Measurements from ENCODE around the gene PRKN. TPM values are rescaled to one million over a fixed set of nuclear protein-coding genes. Genes with fewer than 3 reads are reported as not detected.
A peak's percentile ranks its signal among the peaks of the same experiment; 100 is the strongest.

PRKN gene
- total RNA-seq, 4 donors from 2014 or later, result 4.5 to 12.3 (median 9.0) TPM

GRCh38 chr6:161418463-161418945 is 1309.1 kb downstream of the PRKN start:
- Histone ChIP-seq H3K27me3 (no peaks in the 10 kb centered on the region), H3K27ac (no peak overlapping the region), H3K9me3 (no peaks in the 10 kb centered on the region), H3K36me3 (no peaks in the 10 kb centered on the region), H3K4me3 (no peak overlapping the region), H3K4me1 (peaks cover 0 to 2% (median 0%) of the 10 kb centered on the region in 4 donors)
- TF ChIP-seq EP300 (IDR thresholded peaks at IDR 0.05; ENCODE audit: low read depth) (no peak), CTCF (IDR thresholded peaks at IDR 0.05) (peak; percentile 52 to 67 (median 63)), POLR2A (IDR thresholded peaks at IDR 0.05) (no peak), POLR2AphosphoS5 (IDR thresholded peaks at IDR 0.05) (no peak)
- intact Hi-C loops (cut with DNase I; ENCODE audit: low total_unique reads) (loop anchor here (5.0 to 10.0 kb wide), 2 partner anchors 276 to 1544 kb away; no protein-coding TSS in a partner anchor), in situ Hi-C loops (cut with MboI; ENCODE audit: low pct_ligation_motif_present in 1 of 4, low pct_unique_long_range_greater_than_20kb in 1 of 4, low sequenced_read_pairs in 3 of 4) (loop anchor here in 2 of 4 donors (25.0 kb wide), 2 partner anchors 269 to 1319 kb away; partner anchors contain the start of genes PACRG (in 1 of the 2) and PRKN (in 1 of the 2))
- WGBS, 2 donors (ENCODE audit: low coverage in 1 of 2), result 10 to 19% methylated on average over 5 to 7 of the region's 7 CpGs
- DNase-seq, result peak; percentile 12

- Histone ChIP-seq H3K9me3 (no peaks in the 10 kb centered on the region), H3K27ac (peak overlapping the region in 1 of 4 donors; percentile 28), H3K4me3 (no peak overlapping the region), H3K4me1 (peaks cover 0 to 2% (median 0%) of the 10 kb centered on the region in 4 donors), H3K36me3 (no peaks in the 10 kb centered on the region), H3K27me3 (no peaks in the 10 kb centered on the region)
- intact Hi-C loops (cut with DNase I; ENCODE audit: low total_unique reads), result loop anchor here (5.0 to 10.0 kb wide), 2 partner anchors 277 to 1544 kb away; no protein-coding TSS in a partner anchor
- in situ Hi-C loops (cut with MboI; ENCODE audit: low pct_ligation_motif_present in 1 of 4, low pct_unique_long_range_greater_than_20kb in 1 of 4, low sequenced_read_pairs in 3 of 4), result loop anchor here in 2 of 4 donors (25.0 kb wide), 2 partner anchors 269 to 1319 kb away; partner anchors contain the start of genes PACRG (in 1 of the 2) and PRKN (in 1 of the 2)
- TF ChIP-seq POLR2A (IDR thresholded peaks at IDR 0.05), result no peak
- TF ChIP-seq CTCF (IDR thresholded peaks at IDR 0.05), result no peak
- TF ChIP-seq EP300 (IDR thresholded peaks at IDR 0.05; ENCODE audit: low read depth), result no peak
- no peak for TF ChIP-seq POLR2AphosphoS5 (IDR thresholded peaks at IDR 0.05)
- DNase-seq, result no peak
- 34 to 38% methylated on average over 3 to 8 of the region's 8 CpGs for WGBS, 2 donors (ENCODE audit: low coverage in 1 of 2)
Measured at GRCh38 chr6:161417717-161418462, 1309.7 kb downstream of the PRKN start.

DNA sequence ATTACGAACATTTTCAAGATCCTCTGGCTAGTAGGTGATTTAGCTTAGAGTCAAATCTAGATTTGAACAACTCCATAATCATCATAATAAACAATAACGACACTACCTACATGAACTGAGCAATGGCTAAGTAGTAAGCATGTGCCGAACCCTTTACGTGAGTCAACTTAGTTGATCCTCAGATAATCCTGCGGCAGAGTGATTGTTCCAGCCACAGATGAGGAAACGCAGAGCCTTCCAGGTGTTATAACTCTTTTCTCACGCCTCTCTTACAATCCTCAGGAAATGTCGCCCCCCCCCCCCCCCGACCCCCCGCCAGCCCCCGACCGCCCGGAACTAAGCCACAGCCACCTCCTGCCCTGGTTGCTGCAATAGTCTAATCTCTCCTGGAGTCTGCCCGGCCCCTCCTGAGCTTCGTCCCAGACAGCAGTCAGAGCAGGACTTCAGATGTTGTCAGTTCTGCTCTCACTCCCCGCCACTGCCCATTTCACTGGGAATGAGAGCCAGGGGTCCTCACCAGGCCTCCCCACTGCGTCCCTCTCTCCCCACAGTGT is 1312.2 kb downstream of the PRKN start:
- in situ Hi-C loops (cut with MboI; ENCODE audit: low pct_ligation_motif_present in 1 of 4, low pct_unique_long_range_greater_than_20kb in 1 of 4, low sequenced_read_pairs in 3 of 4), result loop anchor here in 2 of 4 donors (25.0 kb wide), 2 partner anchors 272 to 1322 kb away; partner anchors contain the start of genes PACRG (in 1 of the 2) and PRKN (in 1 of the 2)
- H3K9me3 ChIP-seq, result no peaks in the 10 kb centered on the region
- peaks cover 0 to 2% (median 0%) of the 10 kb centered on the region in 4 donors for H3K4me1 ChIP-seq
- H3K27me3 ChIP-seq, result no peaks in the 10 kb centered on the region
- no peak for DNase-seq
- intact Hi-C loops (cut with DNase I; ENCODE audit: low total_unique reads), result loop anchor here (5.0 to 10.0 kb wide), 2 partner anchors 279 to 1547 kb away; no protein-coding TSS in a partner anchor
- 67 to 78% methylated on average over 2 to 16 of the region's 17 CpGs for WGBS, 2 donors (ENCODE audit: low coverage in 1 of 2)
- TF ChIP-seq POLR2AphosphoS5 (IDR thresholded peaks at IDR 0.05) (no peak), POLR2A (IDR thresholded peaks at IDR 0.05) (no peak), EP300 (IDR thresholded peaks at IDR 0.05; ENCODE audit: low read depth) (no peak), CTCF (IDR thresholded peaks at IDR 0.05) (no peak)
- no peak overlapping the region for H3K27ac ChIP-seq
- no peak overlapping the region for H3K4me3 ChIP-seq
- no peaks in the 10 kb centered on the region for H3K36me3 ChIP-seq

DNA sequence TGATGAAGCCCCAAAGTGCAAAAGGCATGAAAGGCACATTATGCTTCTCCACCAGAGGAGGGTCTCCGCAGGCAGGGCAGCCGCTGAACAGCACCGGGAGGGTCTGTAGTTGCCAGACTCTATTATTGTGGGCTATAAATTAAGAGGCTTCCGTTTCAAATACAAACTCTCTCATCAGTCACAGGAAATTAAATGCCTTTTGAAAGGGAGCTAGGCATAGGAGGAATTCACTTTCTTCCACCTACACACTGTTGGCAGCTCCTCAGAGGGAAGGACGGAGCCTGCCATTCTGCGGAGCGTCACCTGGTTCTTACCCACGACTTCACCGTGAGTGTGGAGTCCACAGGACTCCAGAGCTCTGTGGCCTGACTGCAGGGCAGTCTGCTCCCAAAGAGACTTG is 1312.9 kb downstream of the PRKN start:
- H3K9me3 ChIP-seq, result no peaks in the 10 kb centered on the region
- in situ Hi-C loops (cut with MboI; ENCODE audit: low pct_ligation_motif_present in 1 of 4, low pct_unique_long_range_greater_than_20kb in 1 of 4, low sequenced_read_pairs in 3 of 4) (loop anchor here in 2 of 4 donors (25.0 kb wide), 2 partner anchors 273 to 1323 kb away; partner anchors contain the start of genes PACRG (in 1 of the 2) and PRKN (in 1 of the 2)), intact Hi-C loops (cut with DNase I; ENCODE audit: low total_unique reads) (loop anchor here (5.0 to 10.0 kb wide), 2 partner anchors 280 to 1548 kb away; no protein-coding TSS in a partner anchor)
- no peak for DNase-seq
- H3K27ac ChIP-seq, result no peak overlapping the region
- no peaks in the 10 kb centered on the region for H3K27me3 ChIP-seq
- 78 to 82% methylated on average over 3 to 9 of the region's 9 CpGs for WGBS, 2 donors (ENCODE audit: low coverage in 1 of 2)
- TF ChIP-seq EP300 (IDR thresholded peaks at IDR 0.05; ENCODE audit: low read depth) (no peak), POLR2A (IDR thresholded peaks at IDR 0.05) (no peak), CTCF (IDR thresholded peaks at IDR 0.05) (no peak), POLR2AphosphoS5 (IDR thresholded peaks at IDR 0.05) (no peak)
- H3K4me3 ChIP-seq, result no peak overlapping the region
- no peaks in the 10 kb centered on the region for H3K36me3 ChIP-seq
- peaks cover 0 to 2% (median 0%) of the 10 kb centered on the region in 4 donors for H3K4me1 ChIP-seq
